CD14-positive monocyte (primary cell): ENCODE results near the gene ORMDL2. TPM values are rescaled to one million over a fixed set of nuclear protein-coding genes. Genes with fewer than 3 reads are reported as not detected.

Experiments used
- DNase-seq, 3 donors: peaks; one replicate each; pipeline ENCODE4 v3.0.0-alpha.2; 2011 to 2022
- H2AFZ ChIP-seq: 2 replicates; pipeline ENCODE4 v1.6.0; 2012; ENCODE audit warnings: mild to moderate bottlenecking, low read depth, low read length, inconsistent platforms; ENCODE audit not compliant: insufficient read depth, poor library complexity, severe bottlenecking
- H3K27ac ChIP-seq, 2 donors: 1 replicate in 1 of 2; 2 replicates in 1 of 2; pipeline ENCODE4 v1.5.1; 2012 to 2013; ENCODE audit warnings: low read length in 2 of 2, control low read depth in 1 of 2, inconsistent platforms in 1 of 2, low read depth in 1 of 2, mild to moderate bottlenecking in 1 of 2
- H3K27me3 ChIP-seq, 2 donors: one replicate each; pipeline versions ENCODE4 v1.6.0 to v1.6.1; 2011 to 2013; ENCODE audit warnings: low read length in 2 of 2; ENCODE audit not compliant: control insufficient read depth in 2 of 2, insufficient read depth in 2 of 2
- H3K36me3 ChIP-seq, 2 donors: replicated peaks in 1 of 2; 1 replicate in 1 of 2; 2 replicates in 1 of 2; pipeline versions ENCODE4 v1.5.1 to v1.6.1; 2012 to 2013; ENCODE audit warnings: low read length in 2 of 2, control low read depth in 1 of 2, inconsistent platforms in 1 of 2, mild to moderate bottlenecking in 1 of 2; ENCODE audit not compliant: insufficient read depth in 2 of 2, control insufficient read depth in 1 of 2
- H3K4me1 ChIP-seq, 2 donors: 1 replicate in 1 of 2; 2 replicates in 1 of 2; pipeline versions ENCODE4 v1.5.1 to v1.6.1; 2012 to 2013; ENCODE audit warnings: low read length in 2 of 2, control low read depth in 1 of 2, inconsistent platforms in 1 of 2, mild to moderate bottlenecking in 1 of 2, moderate library complexity in 1 of 2; ENCODE audit not compliant: insufficient read depth in 2 of 2, control insufficient read depth in 1 of 2
- H3K4me2 ChIP-seq: replicated peaks from 2 replicates; pipeline ENCODE3; 2012; ENCODE audit warnings: low read length, moderate library complexity, mild to moderate bottlenecking; ENCODE audit not compliant: poor library complexity, severe bottlenecking; ENCODE audit errors: extremely low read depth
- H3K4me3 ChIP-seq, 3 experiments: fragments of 200-600 bp in 1 of 3; sonication (generic) in 1 of 3; replicated peaks in 1 of 3; 1 replicate in 2 of 3; 2 replicates in 1 of 3; pipeline ENCODE4 v1.5.1; 2011 to 2013; ENCODE audit warnings: low read length in 3 of 3, mild to moderate bottlenecking in 3 of 3, control low read depth in 2 of 3, low read depth in 2 of 3, inconsistent platforms in 1 of 3, moderate library complexity in 1 of 3
- H3K79me2 ChIP-seq: 2 replicates; pipeline ENCODE4 v1.6.0; 2012; ENCODE audit warnings: mild to moderate bottlenecking, control low read depth, inconsistent platforms, low read length, moderate library complexity; ENCODE audit not compliant: insufficient read depth
- H3K9ac ChIP-seq: 2 replicates; pipeline ENCODE4 v1.6.0; 2017; ENCODE audit warnings: low read length, mild to moderate bottlenecking; ENCODE audit not compliant: insufficient read depth, poor library complexity, severe bottlenecking
- H3K9me3 ChIP-seq, 2 donors: replicated peaks in 1 of 2; 1 replicate in 1 of 2; 2 replicates in 1 of 2; pipeline versions ENCODE4 v1.5.1 to v1.6.1; 2012 to 2013; ENCODE audit warnings: low read length in 2 of 2, control low read depth in 1 of 2; ENCODE audit not compliant: control insufficient read depth in 1 of 2, insufficient read depth in 1 of 2
- H4K20me1 ChIP-seq: 2 replicates; pipeline ENCODE4 v1.6.0; 2012; ENCODE audit warnings: mild to moderate bottlenecking, low read length, control low read depth, moderate library complexity; ENCODE audit not compliant: insufficient read depth
- H3K27ac Mint-ChIP-seq, 7 donors: one replicate each; pipeline ENCODE4 v1.8.0; 2020; ENCODE audit warnings: mild to moderate bottlenecking in 7 of 7, mixed read lengths in 7 of 7, moderate library complexity in 6 of 7, inconsistent platforms in 2 of 7
- H3K27me3 Mint-ChIP-seq, 3 donors: one replicate each; pipeline ENCODE4 v1.8.0; 2021 to 2022; ENCODE audit warnings: low read depth in 3 of 3, mild to moderate bottlenecking in 3 of 3, mixed read lengths in 3 of 3, moderate library complexity in 3 of 3, inconsistent platforms in 1 of 3
- H3K36me3 Mint-ChIP-seq, 2 donors: one replicate each; pipeline ENCODE4 v1.8.0; 2020; ENCODE audit warnings: mixed read lengths in 2 of 2, inconsistent platforms in 1 of 2, mild to moderate bottlenecking in 1 of 2
- H3K4me1 Mint-ChIP-seq: one replicate; pipeline ENCODE4 v1.8.0; 2020; ENCODE audit warnings: mild to moderate bottlenecking, mixed read lengths
- H3K4me3 Mint-ChIP-seq, 2 donors: one replicate each; pipeline ENCODE4 v1.8.0; 2020; ENCODE audit warnings: mild to moderate bottlenecking in 2 of 2, mixed read lengths in 2 of 2, moderate library complexity in 1 of 2
- H3K9me3 Mint-ChIP-seq, 7 donors: one replicate each; pipeline ENCODE4 v1.8.0; 2020 to 2022; ENCODE audit warnings: mixed read lengths in 7 of 7, mild to moderate bottlenecking in 6 of 7, moderate library complexity in 6 of 7, inconsistent platforms in 2 of 7
- CTCF ChIP-seq: fragments of 200-600 bp; IDR thresholded peaks from one replicate; pipeline ENCODE4 v1.8.0; 2022; ENCODE audit warnings: antibody characterized with exemption, mild to moderate bottlenecking
- WGBS: methylation state at CpG from one replicate; pipeline ENCODE4 v1.1.5; 2013; ENCODE audit warnings: missing lambda C conversion rate; ENCODE audit not compliant: insufficient coverage; 5-methylcytosine and 5-hydroxymethylcytosine counted together
- intact Hi-C, 2 donors: fragments of 100-400 bp; cut with micrococcal nuclease; formaldehyde crosslinking; loops; one replicate each; pipeline versions ENCODE4 v1.15.0 to v1.15.1; 2023
- polyA plus RNA-seq, 3 donors: library from polyadenylated mRNA; depleted of rRNA in 1 of 3; unstranded in 2 of 3; stranded (reverse) in 1 of 3; fragments of 300-500 nt in 2 of 3; fragments of >200 nt in 1 of 3; fragmentation: Illumina TruSeq in 2 of 3; gene quantifications; 1 replicate in 2 of 3; 2 replicates in 1 of 3; pipeline ENCODE4 v1.2.3, GENCODE V29; 2012 to 2021

ORMDL2 gene
- polyA plus RNA-seq, 3 donors, result 15.5 to 140 (median 137) TPM

GRCh38 chr12:55823419-55823818 lies 5.6 kb downstream of the ORMDL2 start:
- Histone ChIP-seq H3K9ac (no peak overlapping the region), H4K20me1 (peaks cover 7% of the 10 kb centered on the region), H3K79me2 (peaks cover 65% of the 10 kb centered on the region), H3K27me3 (no peaks in the 10 kb centered on the region), H3K4me2 (no peak overlapping the region), H3K4me3 (no peak overlapping the region), H3K9me3 (no peaks in the 10 kb centered on the region), H3K36me3 (peaks cover 45 to 54% of the 10 kb centered on the region in 2 donors), H2AFZ (no peak overlapping the region), H3K4me1 (peaks cover 33 to 38% of the 10 kb centered on the region in 2 donors), H3K27ac (no peak overlapping the region)
- intact Hi-C loops, result loop anchor here in 1 of 2 donors (10.0 kb wide), 1 partner anchor 291 kb away; the partner anchor contains the start of genes RPL41 and ZC3H10
- H3K27ac Mint-ChIP-seq, result peak overlapping the region in 1 of 7 donors; percentile 17
- H3K9me3 Mint-ChIP-seq, result no peaks in the 10 kb centered on the region
- H3K4me3 Mint-ChIP-seq, result no peak overlapping the region
- peaks cover 40% of the 10 kb centered on the region for H3K4me1 Mint-ChIP-seq
- WGBS, result 100% methylated on average over 2 of the region's 4 CpGs
- H3K27me3 Mint-ChIP-seq, result peaks cover 0 to 2% (median 0%) of the 10 kb centered on the region in 3 donors
- TF ChIP-seq CTCF, result no peak
- H3K36me3 Mint-ChIP-seq, result peaks cover 50 to 56% of the 10 kb centered on the region in 2 donors
- DNase-seq, result no peak

- Histone ChIP-seq H3K4me2 (no peak overlapping the region), H2AFZ (no peak overlapping the region), H3K27ac (peak overlapping the region in 1 of 2 donors; percentile 48), H3K4me3 (no peak overlapping the region), H3K9ac (no peak overlapping the region), H3K27me3 (no peaks in the 10 kb centered on the region), H4K20me1 (peaks cover 4% of the 10 kb centered on the region), H3K4me1 (peaks cover 33 to 36% of the 10 kb centered on the region in 2 donors), H3K79me2 (peaks cover 61% of the 10 kb centered on the region), H3K36me3 (peaks cover 41 to 47% of the 10 kb centered on the region in 2 donors), H3K9me3 (no peaks in the 10 kb centered on the region)
- Mint-ChIP-seq H3K4me1 (peaks cover 36% of the 10 kb centered on the region), H3K36me3 (peaks cover 45 to 49% of the 10 kb centered on the region in 2 donors), H3K27ac (peak overlapping the region in 2 of 7 donors; percentile 12 to 54), H3K9me3 (no peaks in the 10 kb centered on the region), H3K4me3 (no peak overlapping the region), H3K27me3 (peaks cover 0 to 2% (median 0%) of the 10 kb centered on the region in 3 donors)
- WGBS, result 90% methylated on average over 3 of the region's 5 CpGs
- TF ChIP-seq CTCF, result no peak
- no peak for DNase-seq
- intact Hi-C loops, result loop anchor here in 1 of 2 donors (10.0 kb wide), 1 partner anchor 290 kb away; the partner anchor contains the start of genes RPL41 and ZC3H10
Observed at GRCh38 chr12:55824726-55825125, 6.9 kb downstream of the ORMDL2 start.
